Esophagus muscularis mucosa (tissue), 4 donors: ENCODE data around the gene APOBEC3A. TPM values are rescaled to one million over a fixed set of nuclear protein-coding genes. Genes with fewer than 3 reads are reported as not detected.

ENCODE experiments used
- DNase-seq: peaks from one replicate; pipeline ENCODE4 v3.0.0-alpha.2; 2017; ENCODE audit errors: extremely low spot score
- H3K27ac ChIP-seq, 4 donors: fragments of 200-600 bp; sonication (generic); replicated peaks in 1 of 4; 1 replicate in 3 of 4; 2 replicates in 1 of 4; pipeline ENCODE4 v1.5.1; 2016 to 2019; ENCODE audit warnings: mild to moderate bottlenecking in 1 of 4
- H3K27me3 ChIP-seq, 4 donors: fragments of 200-600 bp; sonication (generic); one replicate each; pipeline versions ENCODE4 v1.5.1 to v1.6.0; 2016 to 2019
- H3K36me3 ChIP-seq, 4 donors: fragments of 200-600 bp; sonication (generic); one replicate each; pipeline ENCODE4 v1.5.1; 2016 to 2019
- H3K4me1 ChIP-seq, 4 donors: fragments of 200-600 bp; sonication (generic); one replicate each; pipeline ENCODE4 v1.5.1; 2016 to 2019
- H3K4me3 ChIP-seq, 4 donors: fragments of 200-600 bp; sonication (generic); 1 replicate in 2 of 4; 2 replicates in 2 of 4; pipeline ENCODE4 v1.5.1; 2016 to 2019; ENCODE audit warnings: mild to moderate bottlenecking in 4 of 4, moderate library complexity in 1 of 4
- H3K9me3 ChIP-seq, 4 donors: fragments of 200-600 bp; sonication (generic); 1 replicate in 3 of 4; 2 replicates in 1 of 4; pipeline ENCODE4 v1.5.1; 2016 to 2019
- CTCF ChIP-seq, 3 experiments: fragments of 200-600 bp in 2 of 3; fragments of 450-650 bp in 1 of 3; sonication (generic) in 2 of 3; IDR thresholded peaks; one replicate each; pipeline ENCODE4 v1.5.1; 2017 to 2019; ENCODE audit warnings: antibody characterized with exemption in 3 of 3, mild to moderate bottlenecking in 2 of 3, moderate library complexity in 1 of 3
- EP300 ChIP-seq: sonication (generic); formaldehyde crosslinking; IDR thresholded peaks from one replicate; pipeline ENCODE4 v1.6.1; 2017; ENCODE audit warnings: antibody characterized with exemption
- POLR2A ChIP-seq: fragments of 450-650 bp; IDR thresholded peaks from one replicate; pipeline ENCODE4 v1.6.1; 2017; ENCODE audit warnings: antibody characterized with exemption, moderate library complexity, mild to moderate bottlenecking, low read depth
- POLR2AphosphoS5 ChIP-seq, 2 donors: sonication (generic); formaldehyde crosslinking; IDR thresholded peaks; one replicate each; pipeline ENCODE4 v1.6.1; 2017; ENCODE audit warnings: antibody characterized with exemption in 2 of 2
- WGBS: methylation state at CpG from one replicate; pipeline ENCODE4 v1.1.5; 2018; 5-methylcytosine and 5-hydroxymethylcytosine counted together
- intact Hi-C: fragments of 100-400 bp; cut with DNase I; formaldehyde crosslinking; loops from one replicate; pipeline ENCODE4 v1.15.1; 2023
- total RNA-seq, 4 donors: library from RNA; depleted of rRNA; stranded (reverse); fragments of >200 nt; gene quantifications; one replicate each; pipeline versions ENCODE4 v1.1.0 to v1.2.1, GENCODE V29; 2016

Gene APOBEC3A
- total RNA-seq, 4 donors from 2014 or later: 0.58 to 8.0 TPM; not detected in 2

GRCh38 chr22:38947321-38948140 lies 9.9 kb upstream of the APOBEC3A start:
- intact Hi-C loops: no loop called here
- H3K4me3 ChIP-seq: no peak overlapping the region
- no peak for DNase-seq

GRCh38 chr22:38948181-38948940 lies 9.0 kb upstream of the APOBEC3A start:
- DNase-seq: no peak
- H3K27me3 ChIP-seq: peaks cover 0 to 42% (median 3%) of the 10 kb centered on the region in 4 donors
- H3K9me3 ChIP-seq: no peaks in the 10 kb centered on the region
- TF ChIP-seq EP300 (no peak), POLR2AphosphoS5 (IDR thresholded peaks at IDR 0.05) (no peak), POLR2A (no peak), CTCF (IDR thresholded peaks at IDR 0.05) (no peak)
- H3K36me3 ChIP-seq: no peaks in the 10 kb centered on the region
- H3K27ac ChIP-seq: no peak overlapping the region
- H3K4me3 ChIP-seq: no peak overlapping the region
- intact Hi-C loops: no loop called here
- H3K4me1 ChIP-seq: no peaks in the 10 kb centered on the region
- 94% methylated on average over 5 of the region's 7 CpGs for WGBS

More at GRCh38 chr22:38947321-38948140, 9.9 kb upstream of the APOBEC3A start:
- H3K9me3 ChIP-seq: no peaks in the 10 kb centered on the region
- no peaks in the 10 kb centered on the region for H3K36me3 ChIP-seq
- TF ChIP-seq POLR2AphosphoS5 (IDR thresholded peaks at IDR 0.05) (no peak), POLR2A (no peak), CTCF (IDR thresholded peaks at IDR 0.05) (no peak), EP300 (no peak)
- H3K27ac ChIP-seq: no peak overlapping the region
- H3K27me3 ChIP-seq: peaks cover 0 to 46% (median 3%) of the 10 kb centered on the region in 4 donors
- no peaks in the 10 kb centered on the region for H3K4me1 ChIP-seq
- WGBS: 80% methylated on average over 12 of the region's 14 CpGs

- H3K36me3 ChIP-seq: no peaks in the 10 kb centered on the region
- WGBS: 72% methylated on average over 8 of the region's 8 CpGs
- H3K27me3 ChIP-seq: peaks cover 0 to 26% (median 3%) of the 10 kb centered on the region in 4 donors
- H3K4me3 ChIP-seq: no peak overlapping the region
- intact Hi-C loops: no loop called here
- H3K9me3 ChIP-seq: no peaks in the 10 kb centered on the region
- DNase-seq: no peak
- no peak for TF ChIP-seq POLR2A
- TF ChIP-seq POLR2AphosphoS5 (IDR thresholded peaks at IDR 0.05): no peak
- no peak for TF ChIP-seq CTCF (IDR thresholded peaks at IDR 0.05)
- TF ChIP-seq EP300: no peak
- no peak overlapping the region for H3K27ac ChIP-seq
- H3K4me1 ChIP-seq: no peaks in the 10 kb centered on the region
Observed at GRCh38 chr22:38949889-38950405, 7.5 kb upstream of the APOBEC3A start.

GRCh38 chr22:38950527-38951295 lies 6.7 kb upstream of the APOBEC3A start:
- H3K36me3 ChIP-seq: no peaks in the 10 kb centered on the region
- intact Hi-C loops: no loop called here
- 84% methylated on average over 13 of the region's 13 CpGs for WGBS
- DNase-seq: no peak
- TF ChIP-seq CTCF (IDR thresholded peaks at IDR 0.05): no peak
- no peak for TF ChIP-seq POLR2A
- no peak for TF ChIP-seq EP300
- no peak for TF ChIP-seq POLR2AphosphoS5 (IDR thresholded peaks at IDR 0.05)
- no peaks in the 10 kb centered on the region for H3K9me3 ChIP-seq
- H3K4me1 ChIP-seq: no peaks in the 10 kb centered on the region
- no peak overlapping the region for H3K4me3 ChIP-seq
- H3K27me3 ChIP-seq: peaks cover 0 to 20% (median 3%) of the 10 kb centered on the region in 4 donors
- H3K27ac ChIP-seq: no peak overlapping the region
